Cardiac fibroblast (primary cell): ENCODE results near the gene ADRA1B.

Experiments
- DNase-seq, 2 donors: peaks; one replicate each; pipeline versions ENCODE4 v3.0.0 to v3.0.0-alpha.2; 2010; ENCODE audit warnings: low read depth in 2 of 2
- H3K4me3 ChIP-seq, 2 donors: replicated peaks in 1 of 2; 1 replicate in 1 of 2; 2 replicates in 1 of 2; pipeline ENCODE4 v1.5.1; 2011; ENCODE audit warnings: low read depth in 2 of 2, low read length in 2 of 2, mild to moderate bottlenecking in 2 of 2, moderate library complexity in 1 of 2
- CTCF ChIP-seq: IDR thresholded peaks from one replicate; pipeline ENCODE4 v1.5.1; 2011; ENCODE audit warnings: low read depth, mild to moderate bottlenecking, low read length, inconsistent platforms

ADRA1B gene

DNA sequence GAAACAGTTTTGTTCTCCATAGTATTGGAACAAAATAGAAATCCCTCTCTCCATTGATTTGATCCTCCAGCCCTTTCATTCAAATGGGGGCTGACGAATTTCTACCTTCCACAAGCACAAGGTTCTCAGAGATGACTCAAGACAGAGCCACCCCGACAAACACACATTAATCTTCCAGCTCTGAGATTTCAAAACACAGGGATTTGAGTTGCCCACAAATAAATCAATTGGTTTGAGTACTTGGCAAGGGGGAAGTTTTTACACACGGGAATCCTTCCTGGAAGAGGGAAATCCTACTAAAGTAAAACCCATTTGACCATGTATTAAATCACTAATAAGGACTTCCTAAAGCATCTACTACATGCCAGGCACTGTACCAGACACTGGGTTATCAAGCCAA, 5.4 kb downstream of the ADRA1B start:
- TF ChIP-seq CTCF, result no peak
- H3K4me3 ChIP-seq, result no peak overlapping the region
- no peak for DNase-seq

- TF ChIP-seq CTCF, result no peak
- H3K4me3 ChIP-seq, result no peak overlapping the region
- DNase-seq, result no peak
Measured at GRCh38 chr5:159923008-159923407, 6.7 kb downstream of the ADRA1B start.

- TF ChIP-seq CTCF, result no peak
- DNase-seq, result peak; percentile 73 to 89
- peak overlapping the region in 1 of 2 donors; percentile 11 for H3K4me3 ChIP-seq
Measured at GRCh38 chr5:159928122-159928909, 12.0 kb downstream of the ADRA1B start.

GRCh38 chr5:159929176-159929575, 12.9 kb downstream of the ADRA1B start:
- no peak for TF ChIP-seq CTCF
- H3K4me3 ChIP-seq, result no peak overlapping the region
- peak in 1 of 2 donors; percentile 34 for DNase-seq

GRCh38 chr5:159933531-159934485, 17.5 kb downstream of the ADRA1B start:
- no peak for DNase-seq
- TF ChIP-seq CTCF, result no peak

DNA sequence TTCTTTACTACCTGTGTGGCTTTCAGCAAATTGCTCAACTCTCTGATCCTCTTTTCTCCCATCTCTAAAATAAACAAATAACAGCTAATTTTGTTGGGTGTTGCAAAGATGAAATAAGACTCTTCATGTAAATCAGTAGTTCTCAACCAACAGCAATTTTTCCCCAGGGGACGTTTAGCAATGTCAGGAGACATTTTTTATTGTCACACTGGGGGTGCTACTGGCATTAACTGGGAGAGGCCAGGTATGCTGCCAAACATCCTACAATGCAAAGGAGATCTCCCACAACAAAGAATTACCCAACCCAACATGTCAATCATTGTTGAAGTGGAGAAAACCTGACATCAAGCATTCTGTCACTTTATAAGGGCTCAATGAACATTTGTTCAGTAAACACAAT, 19.7 kb downstream of the ADRA1B start:
- DNase-seq, result no peak
- no peak overlapping the region for H3K4me3 ChIP-seq
- no peak for TF ChIP-seq CTCF

More at GRCh38 chr5:159933531-159934485, 17.5 kb downstream of the ADRA1B start:
- no peak overlapping the region for H3K4me3 ChIP-seq
